GM18502 (cell line): Measurements from ENCODE around the gene KCND1.

Source experiments
- ATAC-seq: cut with Tn5 transposase; IDR thresholded peaks from one replicate; pipeline ENCODE4 v1.9.1; 2021; ENCODE audit warnings: mild to moderate bottlenecking; ENCODE audit not compliant: unreplicated experiment, poor library complexity

The KCND1 gene

DNA sequence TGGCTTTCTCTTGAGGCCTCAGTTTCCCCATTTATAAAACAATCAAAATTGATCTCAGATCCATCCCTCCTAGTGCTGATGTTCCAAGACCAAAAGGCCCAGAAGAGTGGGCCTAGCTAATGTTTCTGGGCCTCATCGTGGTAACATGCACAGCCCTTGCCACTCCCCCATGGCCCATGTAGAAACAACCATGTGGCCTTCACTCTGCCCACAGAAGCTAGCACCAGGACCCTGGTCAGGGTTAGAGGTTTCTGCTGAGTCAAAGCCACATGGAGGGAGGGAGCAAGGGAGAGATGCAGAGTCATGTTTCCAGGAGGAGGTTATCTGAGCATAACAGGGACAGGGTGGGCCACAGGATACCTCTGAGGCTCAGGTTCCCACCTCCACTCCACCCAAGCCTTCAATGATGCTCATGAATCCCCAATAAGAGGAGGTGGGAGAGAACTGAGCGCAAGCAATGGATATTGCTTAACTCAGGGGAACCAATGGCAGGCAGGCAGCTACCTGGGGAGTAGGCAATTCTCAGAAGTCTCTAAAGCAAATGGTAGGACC, 31.2 kb downstream of the KCND1 start:
- ATAC-seq = no peak

- ATAC-seq = no peak
Observed at GRCh38 chrX:48939524-48940228, 32.0 kb downstream of the KCND1 start.

DNA sequence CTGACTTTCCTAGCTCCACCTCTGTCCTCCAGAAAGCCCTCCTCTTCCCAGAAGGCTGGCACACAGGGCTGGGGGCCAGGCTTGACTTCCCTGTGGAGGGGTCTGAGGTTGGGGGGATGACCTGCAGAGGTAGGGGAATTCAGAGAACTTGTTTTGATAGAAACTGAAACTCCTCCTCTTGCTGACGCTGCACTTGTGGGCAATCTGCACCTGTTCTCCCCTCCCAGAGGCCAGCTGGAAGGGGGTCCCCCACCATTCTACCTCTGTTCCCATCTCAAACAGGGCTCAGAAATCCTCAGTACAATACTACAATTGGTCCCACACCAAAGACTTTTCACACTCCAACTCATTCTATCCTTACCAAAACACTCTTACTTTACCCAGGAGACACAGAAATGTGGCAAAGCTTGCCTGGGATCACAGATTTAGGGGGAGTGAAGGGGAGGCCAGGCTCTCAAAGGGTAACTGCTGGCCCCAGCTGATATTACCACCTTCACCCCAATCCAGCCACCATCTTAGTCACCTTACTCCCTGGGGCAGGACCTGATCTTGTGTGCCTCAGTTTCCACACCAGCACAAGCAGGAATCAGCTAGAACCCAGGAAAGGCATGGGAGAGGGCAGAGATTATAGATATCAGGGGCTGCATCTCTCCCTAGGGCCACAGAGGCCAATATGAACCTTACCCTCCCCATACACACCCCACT, 32.8 kb downstream of the KCND1 start:
- ATAC-seq = peak; percentile 58

DNA sequence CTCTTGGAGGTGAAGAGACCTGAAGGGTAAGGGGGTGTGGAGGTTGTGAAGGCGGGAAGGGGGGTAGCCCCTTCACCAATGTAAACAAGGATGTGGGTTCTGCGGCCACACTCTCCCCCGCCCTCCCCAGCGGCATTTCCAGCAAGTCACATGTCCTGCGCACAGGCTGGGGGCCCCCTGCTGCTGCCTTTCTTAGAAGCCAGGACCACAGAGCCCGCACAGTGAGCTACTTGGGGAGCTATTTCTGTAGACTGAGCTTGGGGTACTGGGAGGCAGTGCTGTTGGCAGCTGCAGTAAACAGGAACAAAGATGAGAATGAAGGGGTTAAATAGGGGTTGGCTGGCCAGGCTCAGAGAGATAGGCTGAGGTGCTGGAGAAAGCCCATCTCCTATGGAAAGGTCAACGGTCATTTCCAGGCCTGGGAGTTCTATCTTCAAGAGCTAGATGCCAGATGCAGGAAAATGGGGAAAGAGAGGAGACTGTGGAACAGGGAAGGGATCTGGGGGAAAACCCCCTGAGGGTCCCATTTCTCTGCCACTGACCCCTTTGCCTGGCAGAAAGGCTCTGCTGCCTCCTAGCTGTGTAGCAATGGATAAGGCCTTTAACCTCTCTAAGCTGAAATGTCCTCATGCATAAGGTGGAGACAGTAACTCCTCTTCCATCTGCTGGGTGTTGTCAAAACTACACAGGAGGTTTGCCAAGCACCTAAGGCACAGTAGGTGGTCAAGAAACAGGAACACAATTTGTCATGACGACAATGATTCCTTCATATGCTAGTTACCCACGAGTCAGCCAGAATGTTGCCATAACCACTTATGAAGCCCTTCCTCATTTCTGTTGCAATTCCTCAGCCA, 34.4 kb downstream of the KCND1 start:
- ATAC-seq = peak; percentile 70

DNA sequence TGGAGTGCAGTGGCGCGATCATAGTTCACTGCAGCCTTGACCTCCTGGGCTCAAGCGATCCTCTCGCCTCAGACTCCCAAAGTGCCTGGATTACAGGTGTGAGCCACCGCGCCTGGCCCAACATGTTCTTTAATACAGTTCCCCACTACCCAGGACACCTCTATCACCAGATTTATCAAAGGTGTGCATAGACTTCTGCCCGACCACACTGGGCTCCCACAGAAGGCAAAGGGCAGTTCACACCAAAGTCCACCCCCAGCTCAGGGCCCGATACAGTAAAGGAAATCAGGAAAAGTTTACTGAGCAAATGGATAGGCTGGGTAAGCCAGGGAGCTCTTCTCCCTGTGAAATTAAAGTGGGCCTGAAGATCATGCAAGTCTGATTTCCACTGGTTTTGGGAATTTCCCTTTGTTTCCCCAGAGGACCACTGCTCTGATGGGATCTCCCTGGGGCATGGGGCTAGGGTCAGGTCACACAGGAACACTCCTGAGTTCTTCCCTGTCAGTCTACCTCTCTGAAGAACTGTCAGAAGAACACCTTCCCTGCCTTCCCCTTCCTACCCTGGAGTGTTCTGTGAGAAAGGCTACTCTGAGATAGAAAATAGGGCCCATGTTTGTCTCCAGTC, 35.1 kb downstream of the KCND1 start:
- peak; percentile 7 for ATAC-seq

GRCh38 chrX:48935301-48935670, 36.4 kb downstream of the KCND1 start:
- ATAC-seq = no peak

GRCh38 chrX:48934581-48935300, 36.9 kb downstream of the KCND1 start:
- no peak for ATAC-seq

DNA sequence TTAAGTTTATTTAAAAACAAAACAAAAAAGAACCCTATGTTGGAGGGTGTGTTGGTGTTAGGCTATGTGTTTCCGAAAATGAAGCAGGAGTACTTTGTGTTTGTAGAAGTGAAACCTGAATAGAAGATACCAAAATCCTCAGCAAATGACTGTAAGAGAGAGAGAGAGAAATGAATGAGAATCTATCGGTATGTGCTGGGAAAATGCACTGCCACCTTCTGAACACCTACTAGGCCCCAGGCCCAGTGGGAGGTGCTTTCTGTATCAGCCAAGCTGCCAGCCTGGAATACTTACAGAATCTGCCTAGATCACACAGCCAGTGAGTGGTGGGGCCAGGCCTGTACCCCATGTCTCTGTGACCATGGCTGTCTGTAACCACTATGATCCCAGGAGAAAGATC, 37.9 kb downstream of the KCND1 start:
- ATAC-seq = peak; percentile 33

GRCh38 chrX:48927736-48928382, 43.8 kb downstream of the KCND1 start:
- no peak for ATAC-seq

- ATAC-seq = no peak
Observed at GRCh38 chrX:48927123-48927522, 44.5 kb downstream of the KCND1 start.

GRCh38 chrX:48924270-48924669, 47.4 kb downstream of the KCND1 start:
- no peak for ATAC-seq

DNA sequence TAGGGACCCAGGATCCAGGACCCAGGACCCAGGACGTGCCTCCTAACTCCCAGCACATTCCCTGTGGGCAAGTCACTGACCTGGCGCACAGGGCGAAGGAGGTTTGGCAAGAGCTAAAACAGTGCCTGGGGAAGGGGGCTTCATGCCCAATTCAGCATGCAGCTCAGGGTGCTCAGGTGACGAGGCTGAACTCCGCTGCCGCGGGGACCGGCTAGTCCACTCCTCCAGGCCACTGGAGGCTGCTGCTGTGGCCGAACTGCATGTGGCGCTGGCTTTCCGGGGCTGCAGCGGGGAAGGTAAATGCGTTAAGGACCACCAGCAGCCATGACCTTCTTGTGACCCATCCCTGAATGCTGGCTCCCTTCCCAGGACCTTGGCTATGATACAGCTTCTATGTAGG, 47.9 kb downstream of the KCND1 start:
- ATAC-seq = no peak

- ATAC-seq = no peak
Observed at GRCh38 chrX:48920718-48921104, 50.9 kb downstream of the KCND1 start.

- ATAC-seq = no peak
Observed at GRCh38 chrX:48919947-48920717, 51.5 kb downstream of the KCND1 start.

- peak; percentile 17 for ATAC-seq
Observed at GRCh38 chrX:48919360-48919841, 52.2 kb downstream of the KCND1 start.

DNA sequence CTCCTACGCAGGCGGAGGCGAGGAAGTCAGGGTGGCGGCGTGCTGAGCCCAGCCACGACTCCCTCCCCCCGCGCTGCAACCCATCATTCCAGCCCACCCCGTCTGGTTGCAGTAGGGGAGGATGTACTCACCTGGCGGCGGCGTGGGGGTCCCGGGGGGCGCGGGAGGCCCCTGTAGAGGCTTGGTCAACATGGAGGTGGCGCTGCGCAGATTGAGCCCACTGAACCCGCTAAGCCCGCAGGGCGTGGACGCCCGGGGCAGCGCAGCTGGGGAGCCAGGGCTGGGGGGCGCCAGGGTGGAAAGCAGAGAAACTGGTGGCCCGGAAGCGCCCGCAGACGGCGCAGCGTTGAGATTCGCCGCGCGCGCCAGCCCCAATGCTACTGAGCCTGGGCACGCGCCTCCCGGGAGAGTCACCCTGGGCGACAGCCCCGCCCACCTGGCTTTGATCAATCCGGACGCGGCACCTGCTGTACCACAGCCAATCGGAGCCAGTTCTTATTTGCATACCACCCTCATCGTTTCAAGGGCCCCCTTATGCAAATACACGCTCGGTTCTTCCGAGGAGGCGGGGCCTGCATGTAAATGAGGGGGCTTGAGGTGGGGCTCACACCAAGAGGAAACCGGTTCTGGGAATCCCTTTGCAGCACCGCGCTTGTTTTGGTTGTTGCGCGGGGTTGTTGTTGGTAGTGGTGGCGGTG, 52.9 kb downstream of the KCND1 start, which contains the start of gene PIM2:
Gene PIM2, minus strand, starts transcription at position 382 of the 698 bp plus-strand sequence. Its CDS starts 190 bp downstream, at position 192.
- ATAC-seq = peak; percentile 70

GRCh38 chrX:48918301-48918642, 53.4 kb downstream of the KCND1 start:
- no peak for ATAC-seq
